Testis (tissue), 2 donors: ENCODE results near the gene PCDHGC4.

ENCODE experiments used
- CTCF ChIP-seq, 3 experiments: fragments of 450-650 bp in 2 of 3; fragments of 200-600 bp in 1 of 3; sonication (generic) in 1 of 3; IDR thresholded peaks; one replicate each; pipeline ENCODE4 v1.5.1; 2016 to 2019; ENCODE audit warnings: antibody characterized with exemption in 3 of 3, mild to moderate bottlenecking in 2 of 3, moderate library complexity in 1 of 3
- POLR2A ChIP-seq: fragments of 450-650 bp; IDR thresholded peaks from one replicate; pipeline ENCODE4 v1.6.1; 2017; ENCODE audit warnings: antibody characterized with exemption, mild to moderate bottlenecking, moderate library complexity

GRCh38 chr5:141513627-141514329, 28.9 kb downstream of the PCDHGC4 start:
- TF ChIP-seq POLR2A (no peak), CTCF (IDR thresholded peaks at IDR 0.05) (no peak)
